CD4-positive, alpha-beta memory T cell (primary cell): ENCODE data around the gene FAM83G. TPM values are rescaled to one million over a fixed set of nuclear protein-coding genes. Genes with fewer than 3 reads are reported as not detected.

ENCODE experiments used
- CTCF ChIA-PET: fragments of 350-600 bp; sonication (Branson Sonifier 250); formaldehyde crosslinking; loops from one replicate; lab custom pipeline; 2021; ENCODE audit warnings: inconsistent platforms; ENCODE audit not compliant: partially characterized antibody; lab: Charles Lee
- POLR2A ChIA-PET: fragments of 350-600 bp; sonication (Branson Sonifier 250); formaldehyde crosslinking; loops from one replicate; lab custom pipeline; 2021; ENCODE audit not compliant: partially characterized antibody; lab: Charles Lee
- DNase-seq, 5 donors: peaks; one replicate each; pipeline versions ENCODE4 v3.0.0 to v3.0.0-alpha.2; 2020 to 2022; ENCODE audit warnings: mixed read lengths in 1 of 5
- H3K27ac ChIP-seq: one replicate; pipeline ENCODE4 v1.7.0; 2013; ENCODE audit warnings: low read depth, low read length
- H3K27me3 ChIP-seq: 2 replicates; pipeline ENCODE4 v1.7.0; 2013; ENCODE audit warnings: mild to moderate bottlenecking, low read length, moderate library complexity; ENCODE audit not compliant: insufficient read depth
- H3K36me3 ChIP-seq: 2 replicates; pipeline ENCODE4 v1.7.0; 2013; ENCODE audit warnings: mild to moderate bottlenecking, low read length, moderate library complexity; ENCODE audit not compliant: insufficient read depth
- H3K4me1 ChIP-seq: 2 replicates; pipeline ENCODE4 v1.7.0; 2013; ENCODE audit warnings: mild to moderate bottlenecking, low read length, moderate library complexity; ENCODE audit not compliant: insufficient read depth
- H3K4me3 ChIP-seq, 2 donors: one replicate each; pipeline ENCODE4 v1.7.0; 2013; ENCODE audit warnings: low read length in 2 of 2, mild to moderate bottlenecking in 1 of 2
- H3K9me3 ChIP-seq, 2 donors: one replicate each; pipeline ENCODE4 v1.7.0; 2013; ENCODE audit warnings: low read length in 2 of 2, control low read depth in 1 of 2; ENCODE audit not compliant: control insufficient read depth in 1 of 2
- H3K27ac Mint-ChIP-seq, 7 donors: one replicate each; pipeline ENCODE4 v1.8.0; 2020 to 2021; ENCODE audit warnings: mixed read lengths in 7 of 7, mild to moderate bottlenecking in 6 of 7, inconsistent platforms in 3 of 7, moderate library complexity in 3 of 7
- H3K27me3 Mint-ChIP-seq, 2 donors: one replicate each; pipeline ENCODE4 v1.8.0; 2020 to 2021; ENCODE audit warnings: mixed read lengths in 2 of 2
- H3K36me3 Mint-ChIP-seq, 2 donors: one replicate each; pipeline ENCODE4 v1.8.0; 2020 to 2021; ENCODE audit warnings: mixed read lengths in 2 of 2, inconsistent platforms in 1 of 2, mild to moderate bottlenecking in 1 of 2
- H3K4me1 Mint-ChIP-seq, 4 donors: one replicate each; pipeline ENCODE4 v1.8.0; 2020 to 2021; ENCODE audit warnings: mixed read lengths in 4 of 4, mild to moderate bottlenecking in 1 of 4
- H3K4me3 Mint-ChIP-seq, 8 donors: one replicate each; pipeline ENCODE4 v1.8.0; 2020 to 2021; ENCODE audit warnings: mixed read lengths in 8 of 8, mild to moderate bottlenecking in 7 of 8, moderate library complexity in 6 of 8, inconsistent platforms in 3 of 8
- H3K9me3 Mint-ChIP-seq, 8 donors: one replicate each; pipeline ENCODE4 v1.8.0; 2020 to 2021; ENCODE audit warnings: mixed read lengths in 8 of 8, mild to moderate bottlenecking in 5 of 8, inconsistent platforms in 3 of 8, moderate library complexity in 1 of 8
- intact Hi-C: fragments of 100-400 bp; cut with micrococcal nuclease; formaldehyde crosslinking; loops from one replicate; pipeline ENCODE4 v1.15.1; 2023
- polyA plus RNA-seq, 2 donors: library from polyadenylated mRNA; unstranded; fragments of 300-500 nt; fragmentation: Illumina TruSeq; gene quantifications; one replicate each; pipeline ENCODE4 v1.2.3, GENCODE V29; 2021
- total RNA-seq, 2 experiments: library from RNA; stranded (reverse); gene quantifications; one replicate each; pipeline ENCODE4 v1.2.3, GENCODE V29; 2021

Gene FAM83G
- total and polyA plus RNA-seq, 4 experiments from 2014 or later: 1.6 to 15.1 (median 10.3) TPM

DNA sequence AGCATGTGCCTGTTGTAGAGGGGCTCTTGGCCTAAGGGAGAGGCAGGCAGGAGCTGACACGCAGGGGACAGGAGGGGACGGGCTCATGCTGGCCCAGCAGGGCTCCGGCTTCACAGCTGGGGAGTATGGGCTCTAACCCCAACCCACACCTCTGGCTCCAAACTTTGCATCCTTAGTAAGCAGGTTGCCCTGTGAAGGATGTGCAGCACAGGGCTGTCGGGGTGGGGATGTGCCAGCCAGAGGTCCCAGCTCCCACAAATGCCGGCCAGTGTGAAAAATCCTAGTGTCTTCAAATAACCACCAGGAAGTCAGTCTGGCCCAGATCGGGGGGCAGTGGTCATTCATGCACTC, 14.0 kb upstream of the FAM83G start:
- Mint-ChIP-seq H3K27ac (peak overlapping the region in 3 of 7 donors; percentile 32 to 81 (median 74)), H3K4me1 (peaks cover 7 to 17% (median 12%) of the 10 kb centered on the region in 4 donors), H3K9me3 (no peaks in the 10 kb centered on the region), H3K4me3 (no peak overlapping the region), H3K27me3 (peaks cover 2 to 3% of the 10 kb centered on the region in 2 donors), H3K36me3 (peaks cover 5 to 15% of the 10 kb centered on the region in 2 donors)
- Histone ChIP-seq H3K27me3 (no peaks in the 10 kb centered on the region), H3K4me3 (no peak overlapping the region), H3K9me3 (no peaks in the 10 kb centered on the region), H3K4me1 (no peaks in the 10 kb centered on the region), H3K36me3 (peaks cover 5% of the 10 kb centered on the region), H3K27ac (no peak overlapping the region)
- intact Hi-C loops: no loop called here
- CTCF ChIA-PET: no interaction called here
- peak in 1 of 5 donors; percentile 7 for DNase-seq
- POLR2A ChIA-PET: interaction anchor here (1.0 to 3.0 kb wide), 3 partner anchors 11 to 16 kb away, joined by 3 to 12 read pairs (median 3); partner anchors contain the start of gene FAM83G

GRCh38 chr17:19017804-19018599, 13.4 kb upstream of the FAM83G start:
- H3K27ac ChIP-seq: no peak overlapping the region
- Mint-ChIP-seq H3K27me3 (peaks cover 2 to 3% of the 10 kb centered on the region in 2 donors), H3K4me1 (peaks cover 7 to 17% (median 12%) of the 10 kb centered on the region in 4 donors), H3K36me3 (peaks cover 5 to 15% of the 10 kb centered on the region in 2 donors), H3K9me3 (no peaks in the 10 kb centered on the region), H3K27ac (peak overlapping the region in 2 of 7 donors; percentile 41 to 74), H3K4me3 (no peak overlapping the region)
- no peaks in the 10 kb centered on the region for H3K4me1 ChIP-seq
- no peak overlapping the region for H3K4me3 ChIP-seq
- H3K9me3 ChIP-seq: no peaks in the 10 kb centered on the region
- peak in 1 of 5 donors; percentile 25 for DNase-seq
- H3K27me3 ChIP-seq: no peaks in the 10 kb centered on the region
- intact Hi-C loops: no loop called here
- ChIA-PET POLR2A (interaction anchor here (1.0 to 3.0 kb wide), 3 partner anchors 11 to 16 kb away, joined by 3 to 12 read pairs (median 3); partner anchors contain the start of gene FAM83G), CTCF (no interaction called here)
- peaks cover 5% of the 10 kb centered on the region for H3K36me3 ChIP-seq

GRCh38 chr17:19017401-19017800, 12.8 kb upstream of the FAM83G start:
- H3K27ac ChIP-seq: no peak overlapping the region
- no peak overlapping the region for H3K4me3 Mint-ChIP-seq
- H3K4me1 Mint-ChIP-seq: peaks cover 6 to 15% (median 9%) of the 10 kb centered on the region in 4 donors
- H3K27ac Mint-ChIP-seq: peak overlapping the region in 4 of 7 donors; percentile 17 to 42 (median 32)
- ChIA-PET CTCF (no interaction called here), POLR2A (interaction anchor here (3.0 kb wide), 1 partner anchor 13 kb away, joined by 12 read pairs; the partner anchor contains the start of gene FAM83G)
- H3K4me1 ChIP-seq: no peaks in the 10 kb centered on the region
- H3K36me3 ChIP-seq: peaks cover 5% of the 10 kb centered on the region
- DNase-seq: peak in 1 of 5 donors; percentile 17
- H3K9me3 ChIP-seq: no peaks in the 10 kb centered on the region
- H3K27me3 ChIP-seq: no peaks in the 10 kb centered on the region
- H3K36me3 Mint-ChIP-seq: peaks cover 5 to 9% of the 10 kb centered on the region in 2 donors
- H3K4me3 ChIP-seq: no peak overlapping the region
- peaks cover 2 to 3% of the 10 kb centered on the region in 2 donors for H3K27me3 Mint-ChIP-seq
- intact Hi-C loops: no loop called here
- no peaks in the 10 kb centered on the region for H3K9me3 Mint-ChIP-seq

DNA sequence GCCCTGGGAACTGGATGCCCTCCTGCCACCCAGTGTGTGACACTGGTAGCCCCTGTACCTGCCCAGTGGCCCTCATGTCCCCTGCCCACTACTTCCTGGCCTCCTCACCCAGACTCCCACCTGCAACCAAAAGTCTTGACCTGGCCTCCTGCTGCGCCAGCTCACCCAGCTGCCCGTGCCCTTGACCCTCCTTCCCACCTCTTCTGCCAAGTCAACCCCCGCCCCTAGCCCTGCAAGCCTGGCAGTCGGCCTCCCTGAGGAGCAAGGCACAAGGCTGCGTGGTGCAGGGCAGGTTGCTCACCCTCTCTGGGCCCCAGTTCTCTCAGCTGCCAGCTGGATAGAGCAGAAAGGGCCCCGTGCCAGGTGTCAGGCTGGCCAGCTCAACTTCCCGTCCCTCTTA, 12.3 kb upstream of the FAM83G start:
- CTCF ChIA-PET: no interaction called here
- no peaks in the 10 kb centered on the region for H3K27me3 ChIP-seq
- H3K9me3 ChIP-seq: no peaks in the 10 kb centered on the region
- H3K36me3 ChIP-seq: peaks cover 5% of the 10 kb centered on the region
- no peaks in the 10 kb centered on the region for H3K4me1 ChIP-seq
- Mint-ChIP-seq H3K27ac (peak overlapping the region in 5 of 7 donors; percentile 30 to 68 (median 42)), H3K9me3 (no peaks in the 10 kb centered on the region), H3K4me3 (no peak overlapping the region), H3K4me1 (peaks cover 5 to 15% (median 9%) of the 10 kb centered on the region in 4 donors), H3K27me3 (peaks cover 2 to 3% of the 10 kb centered on the region in 2 donors), H3K36me3 (peaks cover 5 to 7% of the 10 kb centered on the region in 2 donors)
- no peak overlapping the region for H3K27ac ChIP-seq
- intact Hi-C loops: no loop called here
- POLR2A ChIA-PET: interaction anchor here (3.0 kb wide), 1 partner anchor 12 kb away, joined by 12 read pairs; the partner anchor contains the start of gene FAM83G
- no peak overlapping the region for H3K4me3 ChIP-seq
- no peak for DNase-seq

- ChIA-PET CTCF (no interaction called here), POLR2A (interaction anchor here (0.8 to 1.2 kb wide), 2 partner anchors 15 to 159 kb away, joined by 3 read pairs; partner anchors contain the start of gene PRPSAP2)
- H3K4me1 ChIP-seq: no peaks in the 10 kb centered on the region
- peak in 1 of 5 donors; percentile 10 for DNase-seq
- no peak overlapping the region for H3K27ac ChIP-seq
- no peak overlapping the region for H3K4me3 ChIP-seq
- H3K27me3 Mint-ChIP-seq: peaks cover 2 to 3% of the 10 kb centered on the region in 2 donors
- H3K4me3 Mint-ChIP-seq: no peak overlapping the region
- peaks cover 5 to 7% of the 10 kb centered on the region in 2 donors for H3K36me3 Mint-ChIP-seq
- intact Hi-C loops: no loop called here
- H3K36me3 ChIP-seq: peaks cover 2% of the 10 kb centered on the region
- H3K27ac Mint-ChIP-seq: peak overlapping the region in 1 of 7 donors; percentile 89
- H3K4me1 Mint-ChIP-seq: peaks cover 5 to 15% (median 9%) of the 10 kb centered on the region in 4 donors
- no peaks in the 10 kb centered on the region for H3K27me3 ChIP-seq
- H3K9me3 Mint-ChIP-seq: no peaks in the 10 kb centered on the region
- no peaks in the 10 kb centered on the region for H3K9me3 ChIP-seq
These were observed 11.7 kb upstream of the FAM83G start for GRCh38 chr17:19016297-19016696.

DNA sequence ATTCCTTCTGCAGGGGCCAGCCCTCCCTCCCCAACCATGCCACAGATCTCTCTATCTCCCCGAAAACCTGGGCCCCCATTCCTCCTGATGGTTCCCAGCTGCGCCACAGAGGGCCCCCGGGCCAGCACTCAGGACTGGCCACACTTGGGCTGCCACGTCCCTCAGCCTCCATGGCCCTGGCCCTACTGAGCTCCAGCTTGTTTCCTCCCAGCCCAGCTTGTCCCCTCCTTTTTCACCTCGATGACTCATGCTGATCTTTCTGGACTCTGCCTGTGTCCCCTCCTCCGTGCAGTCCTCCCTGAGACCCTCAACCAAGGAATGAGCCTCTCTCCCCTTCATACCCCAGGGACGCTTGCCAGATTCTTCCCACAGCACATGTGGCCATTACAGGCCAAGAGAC, 10.9 kb upstream of the FAM83G start:
- Mint-ChIP-seq H3K9me3 (peaks cover 0 to 2% (median 0%) of the 10 kb centered on the region in 8 donors), H3K27me3 (peaks cover 2 to 3% of the 10 kb centered on the region in 2 donors), H3K27ac (peak overlapping the region in 5 of 7 donors; percentile 24 to 75 (median 55)), H3K4me3 (no peak overlapping the region), H3K4me1 (peaks cover 5 to 15% (median 9%) of the 10 kb centered on the region in 4 donors), H3K36me3 (peaks cover 3 to 7% of the 10 kb centered on the region in 2 donors)
- Histone ChIP-seq H3K4me1 (no peaks in the 10 kb centered on the region), H3K9me3 (no peaks in the 10 kb centered on the region), H3K36me3 (no peaks in the 10 kb centered on the region), H3K4me3 (no peak overlapping the region), H3K27ac (no peak overlapping the region), H3K27me3 (no peaks in the 10 kb centered on the region)
- ChIA-PET CTCF (interaction anchor here (1.1 kb wide), 1 partner anchor 54 kb away, joined by 3 read pairs; no protein-coding TSS in a partner anchor), POLR2A (interaction anchor here (1.0 to 1.2 kb wide), 2 partner anchors 7 to 158 kb away, joined by 3 read pairs; partner anchors contain the start of gene PRPSAP2)
- DNase-seq: peak in 1 of 5 donors; percentile 25
- intact Hi-C loops: no loop called here
